ENCODE results near the gene CYP26B1.

The CYP26B1 gene

DNA sequence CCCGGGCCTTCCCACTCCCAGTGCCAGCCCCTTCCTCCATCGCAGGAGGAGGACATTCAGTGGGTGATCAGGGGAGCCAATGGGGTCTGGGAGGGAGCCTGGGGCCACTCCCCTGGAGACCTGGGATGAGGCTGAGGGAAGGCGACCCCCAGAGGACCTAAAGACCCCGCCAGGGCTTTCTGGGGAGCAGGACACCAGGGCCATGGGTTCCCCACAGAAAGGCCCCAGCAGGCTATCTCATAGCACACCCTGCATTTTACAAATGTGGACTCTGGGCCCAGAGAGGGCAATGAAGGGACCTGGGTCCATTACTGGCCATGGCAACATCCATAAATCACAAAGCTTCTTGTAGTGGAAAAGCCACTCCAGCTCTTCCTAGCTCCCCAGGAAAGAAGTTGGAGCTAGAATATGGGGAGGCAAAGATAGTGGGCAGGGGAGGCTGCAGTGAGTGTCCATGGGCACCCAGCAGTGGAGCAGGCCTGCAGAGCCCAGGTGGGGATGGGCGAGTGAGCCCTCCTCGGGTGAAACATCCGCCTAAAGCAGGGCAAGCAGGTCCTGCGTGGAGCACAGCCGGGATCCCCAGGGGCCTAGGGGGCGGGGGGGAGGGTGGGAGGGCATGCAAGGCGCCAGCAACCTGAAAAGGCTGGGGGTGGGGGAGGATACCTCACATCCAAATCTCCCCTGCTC lies 13.8 kb downstream of the CYP26B1 start:
- TF ChIP-seq, protein P1, sequence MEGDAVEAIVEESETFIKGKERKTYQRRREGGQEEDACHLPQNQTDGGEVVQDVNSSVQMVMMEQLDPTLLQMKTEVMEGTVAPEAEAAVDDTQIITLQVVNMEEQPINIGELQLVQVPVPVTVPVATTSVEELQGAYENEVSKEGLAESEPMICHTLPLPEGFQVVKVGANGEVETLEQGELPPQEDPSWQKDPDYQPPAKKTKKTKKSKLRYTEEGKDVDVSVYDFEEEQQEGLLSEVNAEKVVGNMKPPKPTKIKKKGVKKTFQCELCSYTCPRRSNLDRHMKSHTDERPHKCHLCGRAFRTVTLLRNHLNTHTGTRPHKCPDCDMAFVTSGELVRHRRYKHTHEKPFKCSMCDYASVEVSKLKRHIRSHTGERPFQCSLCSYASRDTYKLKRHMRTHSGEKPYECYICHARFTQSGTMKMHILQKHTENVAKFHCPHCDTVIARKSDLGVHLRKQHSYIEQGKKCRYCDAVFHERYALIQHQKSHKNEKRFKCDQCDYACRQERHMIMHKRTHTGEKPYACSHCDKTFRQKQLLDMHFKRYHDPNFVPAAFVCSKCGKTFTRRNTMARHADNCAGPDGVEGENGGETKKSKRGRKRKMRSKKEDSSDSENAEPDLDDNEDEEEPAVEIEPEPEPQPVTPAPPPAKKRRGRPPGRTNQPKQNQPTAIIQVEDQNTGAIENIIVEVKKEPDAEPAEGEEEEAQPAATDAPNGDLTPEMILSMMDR (IDR thresholded peaks at IDR 0.05; ENCODE audit: low read depth, low read length), result no peak
- DNase-seq (ENCODE audit: extremely low read depth, low read depth), result no peak

DNA sequence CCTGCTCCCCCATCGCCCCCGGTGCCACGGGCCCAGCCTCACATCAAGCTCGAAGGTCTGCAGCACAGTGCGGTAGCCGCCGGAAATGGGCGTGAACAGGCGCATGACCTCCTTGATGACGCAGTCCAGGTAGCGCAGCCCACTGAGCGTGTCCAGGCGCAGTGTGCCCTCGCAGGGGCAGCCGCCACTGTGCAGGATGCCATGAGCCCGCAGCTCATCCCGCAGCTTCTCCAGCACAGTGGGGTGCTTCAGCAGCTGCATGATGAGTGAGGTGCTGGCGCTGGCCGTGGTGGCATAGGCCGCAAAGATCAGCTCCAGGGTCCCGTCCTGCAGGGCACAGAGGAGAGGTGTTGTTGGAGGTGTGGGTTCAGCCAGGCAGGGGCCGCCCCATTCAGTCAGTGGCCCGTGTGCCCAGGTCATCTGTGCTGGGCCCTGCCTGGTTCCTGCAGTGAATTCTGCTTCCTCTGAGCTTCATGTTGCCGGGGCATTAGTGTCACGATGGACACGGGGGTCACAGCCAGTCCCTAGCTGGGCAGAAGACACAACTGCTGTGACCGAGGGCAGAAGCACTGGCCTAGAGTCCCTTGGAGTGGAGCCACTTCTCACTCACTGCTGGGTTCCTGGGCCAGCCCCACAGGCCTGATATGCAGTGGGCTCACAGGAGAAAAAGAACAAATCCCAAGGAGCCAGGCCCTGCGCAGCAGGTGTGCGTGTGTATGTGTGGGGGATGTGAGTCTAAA lies 14.5 kb downstream of the CYP26B1 start:
- DNase-seq (ENCODE audit: extremely low read depth, low read depth), result no peak
- TF ChIP-seq, protein P1 (IDR thresholded peaks at IDR 0.05; ENCODE audit: low read depth, low read length), result no peak

GRCh38 chr2:72131916-72132841 lies 15.5 kb downstream of the CYP26B1 start:
- DNase-seq (ENCODE audit: extremely low read depth, low read depth), result no peak
- TF ChIP-seq, protein P1 (IDR thresholded peaks at IDR 0.05; ENCODE audit: low read depth, low read length), result no peak

GRCh38 chr2:72131371-72131891 lies 16.2 kb downstream of the CYP26B1 start:
- TF ChIP-seq, protein P1 (IDR thresholded peaks at IDR 0.05; ENCODE audit: low read depth, low read length), result no peak
- DNase-seq (ENCODE audit: extremely low read depth, low read depth), result no peak

GRCh38 chr2:72130659-72131360 lies 16.9 kb downstream of the CYP26B1 start:
- TF ChIP-seq, protein P1 (IDR thresholded peaks at IDR 0.05; ENCODE audit: low read depth, low read length), result no peak
- no peak for DNase-seq (ENCODE audit: extremely low read depth, low read depth)

- DNase-seq (ENCODE audit: extremely low read depth, low read depth), result no peak
- TF ChIP-seq, protein P1 (IDR thresholded peaks at IDR 0.05; ENCODE audit: low read depth, low read length), result no peak
Observed at GRCh38 chr2:72129681-72130340, 17.9 kb downstream of the CYP26B1 start.
